Measurements from ENCODE around the gene ITGAV.

DNA sequence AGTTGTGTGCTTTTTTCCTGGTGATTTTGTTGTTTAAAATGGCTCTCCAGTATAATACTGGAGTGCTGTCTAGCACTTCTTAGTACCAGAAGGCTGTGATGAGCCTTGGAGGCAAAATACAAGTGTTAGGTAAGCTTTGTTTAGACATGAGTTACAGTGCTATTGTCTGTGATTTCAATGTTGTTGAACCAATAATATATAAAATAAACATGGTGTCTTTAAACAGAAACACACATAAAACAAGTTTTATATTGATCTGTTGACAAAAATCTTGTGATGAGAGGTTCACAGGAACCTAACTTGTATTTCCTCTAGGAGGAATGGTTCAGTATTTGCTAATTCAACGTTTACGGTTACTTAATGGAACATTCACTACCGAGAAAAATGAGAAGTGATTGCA lies 99.0 kb downstream of the ITGAV start:
- TF ChIP-seq, protein P1, sequence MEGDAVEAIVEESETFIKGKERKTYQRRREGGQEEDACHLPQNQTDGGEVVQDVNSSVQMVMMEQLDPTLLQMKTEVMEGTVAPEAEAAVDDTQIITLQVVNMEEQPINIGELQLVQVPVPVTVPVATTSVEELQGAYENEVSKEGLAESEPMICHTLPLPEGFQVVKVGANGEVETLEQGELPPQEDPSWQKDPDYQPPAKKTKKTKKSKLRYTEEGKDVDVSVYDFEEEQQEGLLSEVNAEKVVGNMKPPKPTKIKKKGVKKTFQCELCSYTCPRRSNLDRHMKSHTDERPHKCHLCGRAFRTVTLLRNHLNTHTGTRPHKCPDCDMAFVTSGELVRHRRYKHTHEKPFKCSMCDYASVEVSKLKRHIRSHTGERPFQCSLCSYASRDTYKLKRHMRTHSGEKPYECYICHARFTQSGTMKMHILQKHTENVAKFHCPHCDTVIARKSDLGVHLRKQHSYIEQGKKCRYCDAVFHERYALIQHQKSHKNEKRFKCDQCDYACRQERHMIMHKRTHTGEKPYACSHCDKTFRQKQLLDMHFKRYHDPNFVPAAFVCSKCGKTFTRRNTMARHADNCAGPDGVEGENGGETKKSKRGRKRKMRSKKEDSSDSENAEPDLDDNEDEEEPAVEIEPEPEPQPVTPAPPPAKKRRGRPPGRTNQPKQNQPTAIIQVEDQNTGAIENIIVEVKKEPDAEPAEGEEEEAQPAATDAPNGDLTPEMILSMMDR (IDR thresholded peaks at IDR 0.05), result no peak
- no peak for TF ChIP-seq POLR2A (IDR thresholded peaks at IDR 0.05)
- TF ChIP-seq POLR2AphosphoS5 (IDR thresholded peaks at IDR 0.05), result no peak

Data from suprapubic skin (tissue), 4 donors.